PC-3 (cell line): Measurements from ENCODE around the gene DSPP.

ENCODE experiments used
- CTCF ChIP-seq: fragments of 300-600 bp; sonication (generic); conservative IDR thresholded peaks from 2 replicates; pipeline ENCODE4 v1.5.1; 2017; ENCODE audit warnings: antibody characterized with exemption, low read depth, mild to moderate bottlenecking, low read length
- EZH2 ChIP-seq: fragments of 300-600 bp; sonication (generic); IDR thresholded peaks from one replicate; pipeline ENCODE4 v1.6.1; 2017; ENCODE audit warnings: antibody characterized with exemption, mild to moderate bottlenecking, low read length; ENCODE audit not compliant: unreplicated experiment

GRCh38 chr4:87592124-87592523, 16.2 kb upstream of the DSPP start:
- no peak for TF ChIP-seq CTCF
- TF ChIP-seq EZH2: no peak
